GM19328 (cell line): ENCODE measurements around the gene PLCL2.

ENCODE experiments used
- ATAC-seq: cut with Tn5 transposase; IDR thresholded peaks from one replicate; pipeline ENCODE4 v1.9.1; 2021; ENCODE audit warnings: mild to moderate bottlenecking, moderate library complexity; ENCODE audit not compliant: unreplicated experiment

PLCL2 gene

GRCh38 chr3:17007284-17007683 lies 122.5 kb downstream of the PLCL2 start:
- ATAC-seq: no peak

DNA sequence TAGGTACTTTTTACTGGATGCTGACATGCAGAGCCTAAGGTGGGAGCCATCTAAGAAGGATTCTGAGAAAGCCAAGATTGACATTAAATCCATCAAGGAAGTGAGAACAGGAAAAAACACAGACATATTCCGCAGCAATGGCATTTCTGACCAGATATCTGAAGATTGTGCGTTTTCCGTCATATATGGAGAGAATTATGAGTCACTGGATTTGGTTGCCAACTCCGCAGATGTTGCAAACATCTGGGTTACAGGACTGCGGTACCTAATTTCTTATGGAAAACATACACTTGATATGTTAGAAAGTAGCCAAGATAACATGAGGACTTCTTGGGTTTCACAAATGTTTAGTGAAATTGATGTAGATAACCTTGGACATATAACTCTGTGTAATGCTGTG lies 125.1 kb downstream of the PLCL2 start:
- no peak for ATAC-seq

DNA sequence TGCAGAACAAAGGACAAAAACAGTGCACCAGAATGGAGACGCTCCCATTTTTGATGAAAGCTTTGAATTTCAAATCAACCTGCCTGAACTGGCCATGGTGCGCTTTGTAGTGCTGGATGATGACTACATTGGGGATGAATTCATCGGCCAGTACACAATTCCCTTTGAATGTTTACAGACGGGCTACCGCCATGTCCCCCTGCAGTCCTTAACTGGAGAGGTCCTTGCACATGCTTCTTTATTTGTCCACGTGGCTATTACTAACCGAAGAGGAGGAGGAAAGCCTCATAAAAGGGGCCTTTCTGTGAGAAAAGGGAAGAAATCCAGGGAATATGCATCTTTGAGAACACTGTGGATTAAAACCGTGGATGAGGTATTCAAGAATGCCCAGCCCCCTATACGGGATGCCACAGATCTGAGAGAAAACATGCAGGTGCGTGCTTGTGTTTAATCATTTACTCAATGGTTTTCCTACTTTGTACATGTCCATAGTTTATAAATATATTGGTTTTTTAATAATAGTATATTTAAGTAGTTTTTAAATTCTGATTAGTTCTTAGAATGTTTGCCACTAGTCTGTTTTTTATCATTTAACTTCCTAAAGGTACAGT lies 127.1 kb downstream of the PLCL2 start:
- no peak for ATAC-seq

GRCh38 chr3:17013050-17013449 lies 128.3 kb downstream of the PLCL2 start:
- no peak for ATAC-seq

DNA sequence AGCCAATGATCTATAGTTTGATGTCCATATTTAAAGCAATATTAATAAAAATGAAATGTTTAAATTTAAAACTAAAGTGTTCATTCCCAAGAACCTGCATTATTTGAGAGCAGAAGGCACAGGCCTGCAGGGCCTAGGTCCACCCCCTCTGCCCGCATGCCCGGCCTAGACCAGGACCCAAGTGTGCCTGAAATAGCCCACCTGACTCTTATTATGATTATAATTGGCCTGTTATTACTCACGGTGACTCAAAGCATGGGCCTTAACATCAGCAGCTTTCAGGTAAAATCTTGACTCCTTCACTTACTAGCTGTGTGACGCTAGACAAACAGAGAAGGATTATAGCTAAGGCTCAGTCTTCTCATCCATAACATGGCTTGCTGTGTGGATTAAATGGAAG lies 128.8 kb downstream of the PLCL2 start:
- no peak for ATAC-seq

- ATAC-seq: no peak
Observed at GRCh38 chr3:17014284-17014683, 129.5 kb downstream of the PLCL2 start.

GRCh38 chr3:17014709-17015108 lies 130.0 kb downstream of the PLCL2 start:
- ATAC-seq: no peak

GRCh38 chr3:17021614-17022013 lies 136.9 kb downstream of the PLCL2 start:
- ATAC-seq: no peak

GRCh38 chr3:17023006-17023664 lies 138.4 kb downstream of the PLCL2 start:
- ATAC-seq: no peak

DNA sequence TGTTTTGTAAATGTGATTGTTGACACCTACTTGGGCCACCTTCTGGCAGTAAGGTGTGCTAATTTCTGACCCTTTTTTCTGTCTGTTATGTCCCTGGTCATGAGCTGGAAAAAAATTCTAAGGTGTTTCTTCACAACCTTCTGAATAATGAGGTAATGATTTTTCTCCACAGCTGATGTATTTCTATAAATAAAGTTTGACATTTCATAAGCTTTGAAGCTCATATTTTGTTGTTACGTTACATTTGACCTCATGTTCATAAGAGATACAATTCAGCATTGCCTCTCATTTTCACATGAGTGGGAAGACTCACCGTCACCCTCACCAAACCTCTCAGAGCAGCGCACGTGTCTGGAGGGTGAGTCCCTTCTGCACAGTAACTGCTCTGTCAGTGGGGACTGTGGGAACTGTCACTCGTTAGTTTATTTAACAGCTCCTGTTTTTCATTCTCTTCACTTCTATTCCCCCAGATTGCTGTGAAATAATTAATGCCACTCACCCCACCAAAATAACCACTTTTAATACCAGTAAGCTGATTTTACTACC lies 140.9 kb downstream of the PLCL2 start:
- ATAC-seq: no peak

DNA sequence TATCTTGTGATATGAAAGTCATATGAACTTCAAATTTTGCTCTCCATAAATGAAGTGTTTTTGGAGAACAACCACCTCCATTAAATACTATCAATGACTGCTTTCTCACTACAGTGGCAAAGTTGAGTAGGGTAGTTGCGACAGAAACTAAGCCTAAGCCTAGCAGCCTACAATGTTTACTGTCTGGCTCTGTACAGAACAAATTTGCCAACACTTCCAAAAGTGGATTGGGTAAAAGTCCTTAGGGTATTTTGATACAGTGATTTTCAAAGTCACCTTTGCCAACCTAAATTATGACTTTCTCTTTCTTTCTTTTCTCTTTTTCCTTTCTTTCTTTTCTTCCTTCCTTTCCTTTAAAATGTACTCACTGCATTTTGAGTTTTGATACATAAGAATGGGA lies 142.6 kb downstream of the PLCL2 start:
- ATAC-seq: no peak

DNA sequence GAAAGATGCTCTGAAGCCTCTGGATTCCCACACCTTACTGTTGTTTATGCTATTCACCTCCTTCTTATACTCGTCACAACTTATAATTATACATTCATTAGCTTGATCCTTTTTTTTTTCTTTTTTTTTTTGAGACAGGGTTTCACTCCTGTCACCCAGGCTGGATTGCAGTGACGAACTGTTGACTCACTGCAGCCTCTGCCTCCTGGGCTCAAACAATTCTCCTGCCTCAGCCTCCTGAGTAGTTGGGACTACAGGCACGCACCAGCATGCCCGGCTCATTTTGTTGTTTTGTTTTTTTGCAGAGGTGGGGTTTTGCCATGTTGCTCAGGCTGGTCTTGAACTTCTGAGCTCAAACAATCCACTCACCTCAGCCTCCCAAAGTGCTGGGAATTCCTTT lies 143.6 kb downstream of the PLCL2 start:
- no peak for ATAC-seq

DNA sequence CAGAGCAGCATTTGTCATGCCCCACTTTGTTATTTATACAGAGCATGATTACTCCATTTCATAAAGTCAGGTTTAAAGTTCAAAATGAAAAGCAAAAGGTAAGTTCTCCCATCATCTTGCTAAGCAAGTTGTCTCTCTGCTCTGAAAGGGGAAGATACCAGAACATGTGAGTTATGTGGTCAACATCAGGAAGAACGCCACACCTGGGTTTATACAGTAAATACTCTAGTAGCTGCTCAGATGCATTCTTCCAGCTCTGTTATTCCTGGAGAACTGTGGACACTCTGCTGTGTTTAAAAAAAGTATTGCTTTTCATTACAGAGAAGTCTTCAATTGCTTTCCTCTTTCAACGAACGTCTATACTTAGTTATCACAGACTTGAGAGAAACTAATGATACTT lies 145.7 kb downstream of the PLCL2 start:
- no peak for ATAC-seq

GRCh38 chr3:17030956-17031652 lies 146.3 kb downstream of the PLCL2 start:
- no peak for ATAC-seq

GRCh38 chr3:17032407-17033034 lies 147.8 kb downstream of the PLCL2 start:
- ATAC-seq: peak; percentile 50

DNA sequence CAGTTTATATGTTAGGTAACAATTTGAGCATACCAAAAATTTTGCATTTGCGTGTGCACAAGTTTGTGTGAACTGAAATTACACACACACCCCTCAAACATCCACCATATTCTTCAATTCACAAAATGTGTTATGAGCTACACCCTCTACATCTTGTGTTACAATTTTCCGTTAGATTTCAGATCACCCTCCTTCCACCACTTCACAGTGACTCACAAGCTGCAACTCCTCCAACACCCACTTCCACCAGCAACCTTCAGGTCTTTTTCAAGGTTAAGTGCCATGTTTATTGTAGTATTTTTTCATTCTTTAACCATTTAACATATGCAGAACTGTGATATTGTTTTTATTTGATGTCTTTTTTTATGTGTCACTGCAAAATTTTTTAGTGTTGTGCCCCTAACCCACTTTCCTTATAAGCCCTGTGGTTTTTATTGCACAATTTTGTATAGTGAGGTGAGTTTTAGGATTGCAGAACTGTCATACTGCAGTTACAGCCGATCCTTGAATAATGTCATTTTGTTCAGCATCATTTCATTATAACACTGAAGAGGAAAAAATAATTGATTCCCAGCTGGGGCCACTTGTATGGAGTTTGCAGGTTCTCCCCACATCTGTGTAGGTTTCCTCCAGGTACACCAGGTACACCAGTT lies 148.9 kb downstream of the PLCL2 start:
- ATAC-seq: no peak

DNA sequence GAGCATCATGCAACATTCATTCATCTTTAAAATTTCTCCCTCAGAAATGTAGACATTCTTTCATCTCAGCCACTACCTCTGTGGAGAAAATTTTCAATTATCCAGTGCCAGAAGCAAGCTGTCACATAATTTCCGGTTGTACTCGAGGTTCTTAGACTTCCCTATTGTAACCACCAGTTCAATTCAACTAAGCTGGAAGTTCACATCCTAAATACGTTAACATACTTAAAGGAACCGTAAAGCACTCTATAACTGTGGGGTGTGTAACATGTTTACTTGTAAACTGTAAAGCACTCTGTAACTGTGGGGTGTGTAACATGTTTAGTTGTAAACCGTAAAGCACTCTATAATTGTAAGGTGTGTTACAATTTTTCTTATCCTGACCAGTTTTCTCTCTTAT lies 150.3 kb downstream of the PLCL2 start:
- no peak for ATAC-seq

DNA sequence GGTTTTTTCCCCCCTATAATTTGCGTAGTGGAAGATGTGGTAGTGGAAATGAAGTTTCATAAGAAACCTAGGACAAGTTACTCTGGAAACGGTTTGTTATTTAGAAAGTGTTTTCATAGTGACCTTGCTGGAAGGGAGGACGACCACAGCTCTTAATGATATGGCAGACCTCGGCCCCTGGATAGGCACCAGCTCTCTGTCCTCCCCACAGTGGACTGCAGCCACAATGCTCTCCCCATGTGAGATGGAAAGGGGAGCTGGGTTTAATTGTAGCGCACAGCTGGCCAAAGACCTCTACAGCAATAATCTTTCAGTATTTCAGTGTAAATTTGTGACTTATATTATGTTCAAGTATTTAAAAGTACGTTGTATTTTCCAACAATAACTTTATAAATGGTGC lies 151.2 kb downstream of the PLCL2 start:
- no peak for ATAC-seq

DNA sequence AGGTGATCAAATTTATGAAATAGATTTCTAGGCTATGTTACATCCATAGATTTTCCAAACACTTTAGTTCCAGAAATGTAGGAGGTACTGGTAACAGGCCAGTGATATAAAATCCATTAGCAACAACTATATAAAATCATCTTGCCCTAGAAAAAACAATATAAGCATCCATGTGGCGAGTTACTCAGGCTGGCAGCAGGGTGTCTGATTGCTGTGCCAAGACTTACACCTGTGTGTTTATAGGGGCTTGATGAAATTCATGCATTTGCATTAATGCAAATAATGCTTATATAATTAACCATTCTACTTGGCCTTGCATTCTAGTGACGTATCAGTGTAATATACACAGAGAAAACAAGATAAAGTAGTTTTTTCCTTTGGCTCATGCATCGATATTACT lies 153.4 kb downstream of the PLCL2 start:
- no peak for ATAC-seq

DNA sequence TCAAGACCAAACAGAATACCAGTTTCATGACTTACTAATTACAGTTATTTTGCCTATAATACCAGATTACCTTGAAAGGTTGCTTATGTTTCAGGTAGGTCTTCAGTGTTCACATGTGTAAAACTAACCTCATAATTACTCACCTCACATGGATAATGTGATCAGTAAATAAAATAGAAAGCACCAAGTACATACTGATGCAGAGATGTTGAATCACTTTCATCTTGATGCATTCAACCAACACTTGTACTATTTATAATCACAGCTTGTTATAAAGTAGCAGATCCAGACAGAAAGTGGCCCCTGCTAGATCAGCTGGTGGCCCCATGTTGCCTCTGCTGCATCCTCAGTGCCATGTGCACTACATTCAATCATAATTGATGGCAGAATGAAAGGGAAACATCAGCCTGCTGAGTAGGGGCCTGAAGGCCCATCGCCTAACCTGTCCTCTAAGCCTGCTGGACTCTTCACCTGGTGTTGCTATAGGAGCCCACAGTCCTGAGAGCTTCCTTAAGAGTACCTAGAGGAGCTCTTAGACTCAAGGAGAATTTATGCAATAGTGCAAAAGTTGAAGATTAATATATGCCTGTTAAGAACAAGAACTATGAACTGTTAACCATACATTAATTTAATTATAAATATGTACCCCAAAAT lies 154.3 kb downstream of the PLCL2 start:
- ATAC-seq: no peak

GRCh38 chr3:17039594-17039993 lies 154.8 kb downstream of the PLCL2 start:
- no peak for ATAC-seq
